NCI-H1092 treated with DMSO at 0.1 percent for 48 hours (cell line): ENCODE results near the gene CDX1.

Experiments used
- DNase-seq: peaks from one replicate; lab custom pipeline; 2025; lab: John Stamatoyannopoulos, UW

The CDX1 gene

GRCh38 chr5:150208187-150209098 lies 41.9 kb downstream of the CDX1 start:
- no peak for DNase-seq

- DNase-seq = no peak
Measured at GRCh38 chr5:150209099-150209635, 42.6 kb downstream of the CDX1 start.

DNA sequence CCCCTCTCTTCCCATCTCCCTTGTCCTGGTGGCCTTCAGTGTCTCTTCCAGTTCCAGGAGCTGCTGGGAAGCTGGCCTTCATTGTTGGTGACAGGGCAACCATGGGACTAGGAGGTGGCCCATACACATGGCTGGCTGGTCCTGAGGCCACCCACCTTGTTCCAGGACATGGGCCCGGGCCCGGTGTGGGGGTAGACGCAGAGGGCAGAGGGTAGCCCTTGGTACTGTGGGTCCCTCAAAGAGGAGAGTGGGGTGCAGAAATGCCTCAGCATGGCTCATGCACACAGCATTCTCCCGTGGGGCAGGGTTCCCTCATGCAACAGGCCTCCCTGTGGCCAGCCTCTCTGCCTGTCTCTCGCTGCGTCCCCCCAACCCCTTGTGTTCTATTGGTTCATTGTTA lies 44.1 kb downstream of the CDX1 start:
- no peak for DNase-seq

- DNase-seq = no peak
Measured at GRCh38 chr5:150211156-150212030, 44.8 kb downstream of the CDX1 start.

GRCh38 chr5:150213530-150213929 lies 47.0 kb downstream of the CDX1 start:
- no peak for DNase-seq

- DNase-seq = no peak
Measured at GRCh38 chr5:150214289-150214688, 47.7 kb downstream of the CDX1 start.

DNA sequence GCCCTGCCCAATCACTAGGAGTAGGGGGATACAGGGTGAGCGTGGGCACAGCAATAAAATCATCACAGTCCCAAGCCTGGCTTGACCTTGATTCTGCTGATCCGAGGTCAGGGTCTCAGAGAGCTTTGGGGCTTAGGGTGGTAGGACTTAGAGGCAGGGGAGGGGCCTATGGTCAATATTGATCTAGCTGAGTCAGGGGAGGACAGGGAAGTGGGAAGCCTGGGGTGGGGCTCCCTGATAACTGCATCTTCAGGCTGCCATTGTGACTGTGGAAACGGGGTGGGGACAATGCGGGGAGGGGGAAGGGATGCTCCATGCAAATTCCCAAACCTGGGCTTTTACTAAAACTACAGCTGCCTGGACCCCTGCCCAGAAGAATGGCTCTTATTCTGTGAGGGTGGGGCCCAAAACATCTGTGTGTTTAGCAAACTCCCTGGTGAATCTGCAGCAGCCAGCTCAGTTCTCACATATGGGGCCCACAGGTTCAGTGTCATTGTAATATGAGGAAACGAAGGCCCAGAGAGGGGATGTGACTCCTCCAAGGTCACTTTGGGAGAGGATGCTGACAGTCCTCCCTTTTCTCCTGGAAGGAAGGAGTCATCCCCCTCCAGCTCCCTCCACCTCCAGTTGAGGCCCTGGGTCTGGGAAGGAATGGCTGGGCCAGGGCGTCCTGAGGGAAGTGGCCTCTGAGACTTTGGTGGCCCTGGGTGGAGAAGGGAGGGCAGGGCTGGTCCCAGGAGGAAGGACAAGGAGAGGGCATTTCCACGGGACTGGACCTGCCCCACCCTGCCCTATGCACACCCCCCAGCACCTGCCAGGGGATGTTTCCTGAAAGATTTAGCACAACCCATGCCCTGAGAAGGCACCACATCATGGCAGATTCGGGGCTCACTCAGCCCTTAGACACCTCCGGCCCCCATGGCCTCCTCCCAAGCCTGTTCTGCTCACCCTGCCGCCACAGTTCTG lies 49.7 kb downstream of the CDX1 start:
- DNase-seq = no peak

- DNase-seq = no peak
Measured at GRCh38 chr5:150217038-150217437, 50.5 kb downstream of the CDX1 start.

- DNase-seq = peak; percentile 39
Measured at GRCh38 chr5:150217873-150218692, 51.5 kb downstream of the CDX1 start.

GRCh38 chr5:150218693-150219035 lies 52.1 kb downstream of the CDX1 start:
- no peak for DNase-seq

GRCh38 chr5:150219142-150219541 lies 52.6 kb downstream of the CDX1 start:
- DNase-seq = no peak

GRCh38 chr5:150219861-150220260 lies 53.3 kb downstream of the CDX1 start:
- DNase-seq = no peak

DNA sequence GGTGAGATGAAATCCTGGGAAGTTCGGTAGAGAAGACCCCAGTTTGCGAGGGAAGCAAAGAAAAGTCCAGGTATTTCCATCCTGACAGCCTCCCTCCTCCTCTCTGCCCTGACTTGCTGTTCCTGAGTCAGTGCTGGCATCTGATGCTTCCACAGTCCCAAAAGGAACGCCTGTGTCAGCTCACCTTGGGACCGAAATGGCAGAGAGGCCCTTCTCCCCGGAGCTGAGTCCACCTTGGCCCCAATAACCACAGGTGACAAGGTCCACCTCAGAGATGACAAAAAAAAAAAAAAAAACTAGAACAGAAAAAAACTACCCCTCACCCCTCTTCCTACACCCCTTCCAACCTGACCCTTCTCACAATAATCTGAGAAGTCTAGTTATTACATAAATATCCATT lies 54.9 kb downstream of the CDX1 start:
- no peak for DNase-seq

- DNase-seq = no peak
Measured at GRCh38 chr5:150222906-150223305, 56.3 kb downstream of the CDX1 start.

DNA sequence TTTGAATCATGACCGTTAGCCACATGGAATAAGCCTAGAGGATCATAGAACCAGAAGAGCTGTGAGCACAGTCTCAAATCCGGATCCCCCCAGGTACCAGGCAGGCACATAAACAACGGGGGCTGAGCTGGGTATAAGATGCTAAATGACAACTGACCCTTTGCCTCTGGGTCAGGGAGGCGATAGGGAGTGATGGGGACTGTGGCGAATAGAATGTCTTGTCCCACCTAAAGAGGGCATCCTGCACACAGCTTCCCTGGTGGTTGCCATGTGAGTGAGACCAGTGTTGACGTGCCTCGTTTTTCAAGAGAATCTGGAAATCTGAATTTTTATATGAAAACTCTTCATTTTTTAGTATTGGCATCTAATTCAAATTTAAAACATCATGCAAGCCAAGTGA lies 56.9 kb downstream of the CDX1 start:
- DNase-seq = no peak

GRCh38 chr5:150224483-150225027 lies 58.0 kb downstream of the CDX1 start:
- no peak for DNase-seq

DNA sequence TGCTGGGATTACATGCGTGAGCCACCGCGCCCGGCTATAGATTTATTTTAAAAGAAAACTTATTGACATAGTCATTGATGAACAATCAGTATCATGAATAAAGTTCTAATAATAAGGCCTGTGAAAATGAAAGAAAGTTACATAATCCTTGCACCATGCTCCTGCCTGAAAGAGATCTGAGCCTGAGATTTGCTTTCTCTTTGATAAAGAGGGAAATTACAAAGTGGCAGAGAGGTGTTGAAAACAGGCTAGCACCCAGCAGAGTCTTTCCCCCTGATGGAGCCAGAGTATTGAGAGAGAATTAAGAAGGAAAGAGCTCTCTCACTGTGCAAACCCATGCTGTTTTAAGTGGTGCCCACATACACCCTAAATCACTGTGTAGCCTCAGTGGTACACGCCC lies 60.5 kb downstream of the CDX1 start:
- no peak for DNase-seq

- DNase-seq = no peak
Measured at GRCh38 chr5:150227606-150228273, 61.2 kb downstream of the CDX1 start.

GRCh38 chr5:150229571-150229970 lies 63.0 kb downstream of the CDX1 start:
- no peak for DNase-seq

DNA sequence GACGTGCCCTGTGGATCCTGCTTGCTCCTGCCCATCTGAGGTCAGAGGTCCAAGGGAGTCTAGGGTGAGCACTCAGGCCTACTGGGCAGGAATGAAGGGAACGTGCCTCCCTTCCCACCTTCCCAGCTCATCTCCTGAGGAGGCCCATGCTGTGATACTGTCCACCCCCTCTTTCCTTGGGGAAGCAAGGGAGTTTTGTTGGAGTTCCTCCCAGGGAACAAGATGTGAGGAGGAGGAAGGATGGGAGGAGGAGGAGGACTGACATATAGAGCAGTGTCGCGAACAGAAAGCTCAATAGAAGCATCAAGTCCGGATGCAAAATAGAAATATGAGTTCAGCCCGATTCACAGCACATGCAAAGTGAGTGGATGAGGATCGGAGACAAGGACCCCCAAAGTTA lies 64.3 kb downstream of the CDX1 start:
- no peak for DNase-seq
